Chondrocyte (in vitro differentiated cells): ENCODE measurements around the gene TNFRSF9. TPM values are rescaled to one million over a fixed set of nuclear protein-coding genes. Genes with fewer than 3 reads are reported as not detected.
A peak's percentile ranks its signal among the peaks of the same experiment; 100 is the strongest.

Source experiments
- DNase-seq: peaks from one replicate; pipeline ENCODE4 v3.0.0; 2021; ENCODE audit warnings: mixed read lengths, low spot score
- H3K27ac Mint-ChIP-seq: one replicate; pipeline ENCODE4 v1.8.0; 2021; ENCODE audit warnings: mild to moderate bottlenecking, moderate library complexity, mixed read lengths; ENCODE audit not compliant: unreplicated experiment
- H3K27me3 Mint-ChIP-seq: 2 replicates; pipeline ENCODE4 v1.8.0; 2021; ENCODE audit warnings: low read depth, mixed read lengths
- H3K36me3 Mint-ChIP-seq: 2 replicates; pipeline ENCODE4 v1.8.0; 2021; ENCODE audit warnings: low read depth, mixed read lengths
- H3K4me1 Mint-ChIP-seq: 2 replicates; pipeline ENCODE4 v1.8.0; 2021; ENCODE audit warnings: low read depth, mild to moderate bottlenecking, mixed read lengths
- H3K4me3 Mint-ChIP-seq: one replicate; pipeline ENCODE4 v1.8.0; 2021; ENCODE audit warnings: mild to moderate bottlenecking, moderate library complexity, mixed read lengths; ENCODE audit not compliant: unreplicated experiment
- H3K9me3 Mint-ChIP-seq: 2 replicates; pipeline ENCODE4 v1.8.0; 2021; ENCODE audit warnings: low read depth, mixed read lengths
- CTCF ChIP-seq: fragments of 200-600 bp; sonication (generic); IDR thresholded peaks from 2 replicates; pipeline ENCODE4 v1.5.0; 2021; ENCODE audit warnings: antibody characterized with exemption, mild to moderate bottlenecking, moderate library complexity
- total RNA-seq: library from RNA; stranded (reverse); gene quantifications from 3 replicates; pipeline ENCODE4 v1.2.1, GENCODE V29; 2021

The TNFRSF9 gene
- total RNA-seq, 1 donor from 2014 or later, result 0.07 TPM

DNA sequence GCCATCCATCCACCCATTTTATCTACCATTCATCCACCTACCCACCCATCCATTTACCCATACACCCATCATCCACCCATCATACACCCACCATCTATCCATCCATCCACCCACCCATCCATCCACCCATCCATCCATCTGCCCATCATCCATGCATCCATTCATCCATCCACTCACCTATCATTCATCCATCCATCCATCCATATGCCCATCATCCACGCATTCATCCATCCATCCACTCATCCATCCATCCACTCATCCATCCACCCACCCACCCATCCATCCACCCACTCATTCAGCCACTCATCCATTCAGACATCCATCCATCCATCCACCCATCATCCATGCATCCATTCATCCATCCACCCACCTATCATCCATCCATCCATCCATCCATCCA, 55.9 kb downstream of the TNFRSF9 start:
- Mint-ChIP-seq H3K9me3 (no peaks in the 10 kb centered on the region), H3K4me3 (no peak overlapping the region), H3K4me1 (peaks cover 8% of the 10 kb centered on the region), H3K36me3 (no peaks in the 10 kb centered on the region), H3K27me3 (peaks cover 17% of the 10 kb centered on the region), H3K27ac (no peak overlapping the region)
- DNase-seq, result no peak
- no peak for TF ChIP-seq CTCF

DNA sequence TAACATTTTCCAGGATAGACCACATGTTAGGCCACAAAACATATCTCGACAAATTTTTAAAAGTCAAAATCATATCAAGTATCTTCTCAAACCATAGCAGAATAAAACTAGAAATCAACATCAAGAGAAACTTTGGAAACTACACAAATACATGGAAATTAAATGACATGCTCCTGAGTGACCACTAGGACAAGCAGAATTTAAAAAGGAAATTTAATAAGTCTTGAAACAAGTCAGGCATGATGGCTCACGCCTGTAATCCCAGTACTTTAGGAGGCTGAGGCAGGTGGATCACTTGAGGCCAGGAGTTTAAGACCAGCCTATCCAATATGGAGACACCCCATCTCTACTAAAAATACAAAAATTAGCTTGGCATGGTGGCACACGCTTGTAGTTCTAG, 61.4 kb downstream of the TNFRSF9 start:
- Mint-ChIP-seq H3K4me1 (no peaks in the 10 kb centered on the region), H3K4me3 (no peak overlapping the region), H3K36me3 (peaks cover 6% of the 10 kb centered on the region), H3K27ac (no peak overlapping the region), H3K9me3 (peaks cover 10% of the 10 kb centered on the region), H3K27me3 (peaks cover 2% of the 10 kb centered on the region)
- no peak for DNase-seq
- peak; percentile 22 for TF ChIP-seq CTCF

- peaks cover 10% of the 10 kb centered on the region for H3K9me3 Mint-ChIP-seq
- H3K27me3 Mint-ChIP-seq, result peaks cover 6% of the 10 kb centered on the region
- no peak overlapping the region for H3K27ac Mint-ChIP-seq
- no peaks in the 10 kb centered on the region for H3K4me1 Mint-ChIP-seq
- no peak overlapping the region for H3K4me3 Mint-ChIP-seq
- no peak for TF ChIP-seq CTCF
- peaks cover 6% of the 10 kb centered on the region for H3K36me3 Mint-ChIP-seq
- no peak for DNase-seq
Observed at GRCh38 chr1:7878027-7878426, 62.6 kb downstream of the TNFRSF9 start.

DNA sequence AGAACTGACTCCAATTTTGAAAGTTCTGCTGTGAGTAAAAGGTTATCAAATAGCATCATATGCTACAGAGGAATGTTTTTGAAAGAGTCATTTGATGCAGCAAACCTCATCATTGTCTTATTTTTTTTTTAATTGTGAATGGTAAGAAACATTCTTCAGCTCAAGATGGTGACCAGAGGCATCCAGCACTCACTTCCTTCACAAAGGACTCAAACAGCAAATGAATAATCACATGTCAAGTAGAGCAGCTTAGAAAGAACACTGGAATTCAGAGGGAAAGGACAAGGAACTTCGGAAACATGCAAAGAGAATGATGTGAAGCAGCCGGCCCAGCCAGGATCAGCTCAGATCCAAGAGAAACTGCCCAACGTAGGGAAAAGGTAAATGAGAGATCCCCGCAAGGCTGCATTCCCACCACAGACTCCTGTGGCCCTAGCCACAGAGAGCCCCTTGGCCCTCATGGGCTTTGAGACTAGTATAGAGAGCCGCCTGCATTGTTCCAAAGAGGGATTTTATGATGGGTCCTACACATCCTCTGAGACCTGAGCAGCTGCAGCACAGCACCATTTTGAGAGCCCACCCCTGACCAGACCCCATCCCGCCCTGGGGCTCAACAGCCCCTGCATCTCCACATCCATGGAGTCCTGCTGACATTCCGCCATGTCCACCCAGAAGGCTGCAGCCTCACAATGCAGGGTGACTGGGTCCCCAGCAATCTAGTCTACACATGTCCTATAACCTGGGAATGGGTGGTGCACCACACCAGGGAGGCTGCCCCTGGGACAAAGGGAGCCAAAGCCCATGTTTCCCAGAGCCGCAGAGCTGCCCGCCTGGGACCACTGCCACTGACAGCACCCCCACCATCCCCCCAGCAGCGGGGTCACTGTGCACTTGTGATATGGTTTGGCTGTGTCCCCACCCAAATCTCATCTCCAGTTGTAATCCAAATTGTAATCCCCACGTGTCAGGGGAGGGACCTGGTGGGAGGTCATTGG, 66.5 kb downstream of the TNFRSF9 start:
- no peak overlapping the region for H3K27ac Mint-ChIP-seq
- peaks cover 6% of the 10 kb centered on the region for H3K27me3 Mint-ChIP-seq
- no peak for DNase-seq
- no peak for TF ChIP-seq CTCF
- H3K9me3 Mint-ChIP-seq, result peaks cover 19% of the 10 kb centered on the region
- no peaks in the 10 kb centered on the region for H3K4me1 Mint-ChIP-seq
- H3K36me3 Mint-ChIP-seq, result peaks cover 10% of the 10 kb centered on the region
- H3K4me3 Mint-ChIP-seq, result no peak overlapping the region

DNA sequence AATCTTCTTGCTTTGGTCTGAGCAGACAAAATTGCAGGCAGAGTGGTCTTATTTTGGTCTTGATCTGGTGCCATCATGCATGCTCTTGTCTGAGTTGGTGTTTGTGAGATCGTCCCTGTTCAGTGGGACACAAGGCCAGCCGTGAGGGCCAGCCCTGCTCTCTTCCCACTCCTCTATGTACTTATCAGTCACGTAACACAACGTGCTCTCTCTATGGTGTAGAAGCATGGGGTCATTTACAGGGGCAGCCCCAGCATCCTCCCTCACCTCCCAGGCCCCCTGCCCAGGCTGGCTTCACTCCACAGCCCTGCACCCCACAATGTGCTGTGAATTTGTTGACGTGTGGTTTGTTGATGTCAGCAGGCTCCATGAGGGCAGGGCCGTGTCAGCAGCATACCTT, 69.5 kb downstream of the TNFRSF9 start:
- DNase-seq, result no peak
- H3K4me1 Mint-ChIP-seq, result no peaks in the 10 kb centered on the region
- H3K36me3 Mint-ChIP-seq, result peaks cover 4% of the 10 kb centered on the region
- H3K27me3 Mint-ChIP-seq, result peaks cover 4% of the 10 kb centered on the region
- peaks cover 9% of the 10 kb centered on the region for H3K9me3 Mint-ChIP-seq
- TF ChIP-seq CTCF, result no peak
- no peak overlapping the region for H3K27ac Mint-ChIP-seq
- no peak overlapping the region for H3K4me3 Mint-ChIP-seq
